GM12878 (cell line): Measurements from ENCODE around the gene ARMH1. TPM values are rescaled to one million over a fixed set of nuclear protein-coding genes. Genes with fewer than 3 reads are reported as not detected.

Experiments used
- ATAC-seq: fragments of 200-7000 bp; cut with Tn5 transposase; 3 replicates; pipeline ENCODE4 v1.9.1; 2020; ENCODE audit warnings: mild to moderate bottlenecking, moderate library complexity
- BruUV-seq: library from RNA; stranded (reverse); fragments of 400-500 nt; replicated peaks from 2 replicates; lab custom pipeline; 2021; lab: Mats Ljungman, UMichigan
- CTCF ChIA-PET: fragments of 300-600 bp; sonication (Branson Sonifier 250); formaldehyde crosslinking; extraction: SDS; loops from one replicate; lab custom pipeline; 2021; ENCODE audit warnings: inconsistent platforms; lab: Yijun Ruan, JAX
- POLR2A ChIA-PET: fragments of 350-600 bp; formaldehyde crosslinking; extraction: SDS; loops from one replicate; lab custom pipeline; 2021; ENCODE audit warnings: inconsistent platforms; lab: Charles Lee
- RAD21 ChIA-PET: fragments of 300-600 bp; sonication (Branson Sonifier 250); formaldehyde crosslinking; loops from one replicate; lab custom pipeline; 2023; ENCODE audit warnings: antibody characterized with exemption; ENCODE audit not compliant: unreplicated experiment; lab: Charles Lee
- SMC1A ChIA-PET: fragments of 300-600 bp; sonication (Branson Sonifier 250); formaldehyde crosslinking; loops from one replicate; lab custom pipeline; 2023; ENCODE audit not compliant: unreplicated experiment, uncharacterized antibody; lab: Charles Lee
- DNase-seq: peaks from one replicate; pipeline ENCODE4 v3.0.0-alpha.2; 2011; ENCODE audit warnings: low read depth, low spot score
- FAIRE-seq: peaks from 3 replicates; lab custom pipeline; 2011; peaks lifted over from hg19 to GRCh38; lab: Jason Lieb, UNC
- H2AFZ ChIP-seq: 2 replicates; pipeline ENCODE4 v1.6.0; 2011; ENCODE audit warnings: low read depth, low read length, control low read depth; ENCODE audit not compliant: control insufficient read depth
- H3K27ac ChIP-seq: 2 replicates; pipeline ENCODE4 v1.5.1; 2011; ENCODE audit warnings: control low read depth; ENCODE audit not compliant: control insufficient read depth, insufficient read depth
- H3K27me3 ChIP-seq, 2 experiments: replicated peaks in 1 of 2; 2 replicates each; pipeline versions ENCODE4 v1.6.0 to v1.6.1; 2011; ENCODE audit warnings: low read length in 1 of 2; ENCODE audit not compliant: control insufficient read depth in 2 of 2, insufficient read depth in 2 of 2
- H3K36me3 ChIP-seq, 2 experiments: 2 replicates each; pipeline ENCODE4 v1.5.1; 2011; ENCODE audit warnings: low read length in 1 of 2; ENCODE audit not compliant: control insufficient read depth in 2 of 2, insufficient read depth in 2 of 2
- H3K4me1 ChIP-seq: 2 replicates; pipeline ENCODE4 v1.6.1; 2011; ENCODE audit warnings: mild to moderate bottlenecking, low read length, moderate library complexity, mixed read lengths; ENCODE audit not compliant: control insufficient read depth, insufficient read depth
- H3K4me2 ChIP-seq: 2 replicates; pipeline ENCODE4 v1.6.0; 2011; ENCODE audit warnings: control low read depth; ENCODE audit not compliant: control insufficient read depth, insufficient read depth
- H3K4me3 ChIP-seq: fragments of 200-600 bp; sonication (generic); 2 replicates; pipeline ENCODE4 v1.5.1; 2016
- H3K79me2 ChIP-seq: 2 replicates; pipeline ENCODE4 v1.6.0; 2011; ENCODE audit warnings: low read length; ENCODE audit not compliant: control insufficient read depth, insufficient read depth
- H3K9ac ChIP-seq: 2 replicates; pipeline ENCODE4 v1.8.0; 2011; ENCODE audit warnings: low read length, control low read depth, mixed read lengths; ENCODE audit not compliant: control insufficient read depth, insufficient read depth
- H3K9me3 ChIP-seq: replicated peaks from 3 replicates; pipeline ENCODE4 v1.5.1; 2011; ENCODE audit warnings: mild to moderate bottlenecking, low read length; ENCODE audit not compliant: control insufficient read depth, insufficient read depth
- H4K20me1 ChIP-seq: 2 replicates; pipeline ENCODE4 v1.6.0; 2011; ENCODE audit not compliant: control insufficient read depth, insufficient read depth
- BCL11A ChIP-seq: IDR thresholded peaks from 2 replicates; pipeline ENCODE4 v1.6.1; 2011; ENCODE audit warnings: low read depth, low read length
- BMI1 ChIP-seq: fragments of 450-650 bp; IDR thresholded peaks from 2 replicates; pipeline ENCODE4 v1.6.1; 2016; ENCODE audit warnings: mild to moderate bottlenecking, moderate library complexity, borderline replicate concordance
- CBFB ChIP-seq: IDR thresholded peaks from 2 replicates; pipeline ENCODE4 v1.6.1; 2016; ENCODE audit warnings: antibody characterized with exemption, low read depth
- CBX3 ChIP-seq: fragments of 200-600 bp; sonication (generic); IDR thresholded peaks from 2 replicates; pipeline ENCODE4 v1.6.1; 2016; ENCODE audit warnings: low read depth, borderline replicate concordance
- CBX5 ChIP-seq: sonication (generic); IDR thresholded peaks from 2 replicates; pipeline ENCODE4 v1.6.1; 2016; ENCODE audit warnings: low read depth, moderate library complexity, mild to moderate bottlenecking, inconsistent platforms
- MTA3 ChIP-seq: IDR thresholded peaks from 2 replicates; pipeline ENCODE4 v1.6.1; 2012; ENCODE audit warnings: low read length, inconsistent platforms, borderline replicate concordance
- NR2C2 ChIP-seq: IDR thresholded peaks from 2 replicates; pipeline ENCODE4 v1.6.1; 2011; ENCODE audit warnings: borderline replicate concordance, low read depth; ENCODE audit not compliant: control insufficient read depth, insufficient read length
- RCOR1 ChIP-seq: conservative IDR thresholded peaks from 2 replicates; pipeline ENCODE4 v1.6.1; 2012; ENCODE audit warnings: low read depth, low read length, improper control_type of control experiment
- RFX5 ChIP-seq: IDR thresholded peaks from 2 replicates; pipeline ENCODE4 v1.6.1; 2011; ENCODE audit warnings: low read depth, low read length, improper control_type of control experiment
- SIN3A ChIP-seq: IDR thresholded peaks from 2 replicates; pipeline ENCODE4 v1.6.1; 2012; ENCODE audit warnings: low read depth, low read length, improper control_type of control experiment
- SREBF2 ChIP-seq: IDR thresholded peaks from 2 replicates; pipeline ENCODE4 v1.6.1; 2012; ENCODE audit warnings: mild to moderate bottlenecking, low read length
- SUZ12 ChIP-seq: fragments of 200-600 bp; sonication (generic); IDR thresholded peaks from one replicate; pipeline ENCODE4 v1.6.1; 2018; ENCODE audit warnings: antibody characterized with exemption, mild to moderate bottlenecking; ENCODE audit not compliant: unreplicated experiment
- TCF12 ChIP-seq: IDR thresholded peaks from 2 replicates; pipeline ENCODE4 v1.6.1; 2011; ENCODE audit warnings: low read depth, mild to moderate bottlenecking, low read length
- TCF3 ChIP-seq: IDR thresholded peaks from 2 replicates; pipeline ENCODE4 v1.6.1; 2012; ENCODE audit warnings: low read depth, mild to moderate bottlenecking, low read length, borderline replicate concordance; ENCODE audit not compliant: insufficient read depth
- ZBTB33 ChIP-seq: fragments of 450-650 bp; IDR thresholded peaks from 2 replicates; pipeline ENCODE4 v1.6.1; 2017; ENCODE audit warnings: mild to moderate bottlenecking
- ZNF687 ChIP-seq: fragments of 450-650 bp; IDR thresholded peaks from 2 replicates; pipeline ENCODE4 v1.6.1; 2017; ENCODE audit warnings: mild to moderate bottlenecking, moderate library complexity
- WGBS: methylation state at CpG from one replicate; pipeline ENCODE4 v1.1.6; 2016; ENCODE audit warnings: low lambda C conversion rate; ENCODE audit not compliant: insufficient replicate concordance, insufficient coverage; ENCODE audit errors: missing lambda C conversion rate; 5-methylcytosine and 5-hydroxymethylcytosine counted together
- in situ Hi-C: fragments of 300-500 bp; cut with MboI; formaldehyde crosslinking; loops from 9 replicates; pipeline ENCODE4 v1.14.3; 2018; ENCODE audit warnings: mixed read lengths
- intact Hi-C: fragments of 100-400 bp; cut with micrococcal nuclease; formaldehyde crosslinking; loops from one replicate; pipeline ENCODE4 v1.14.2; 2022; ENCODE audit not compliant: unreplicated experiment
- polyA plus RNA-seq, 11 experiments: library from polyadenylated mRNA; depleted of rRNA in 4 of 11; unstranded in 6 of 11; stranded (reverse) in 5 of 11; fragments of >200 nt; fragmentation: Nextera tagmentation in 4 of 11; fragmentation: Illumina TruSeq in 1 of 11; extraction: Ambion mirVana in 4 of 11; extraction: Trizol in 1 of 11; gene quantifications; 1 replicate in 1 of 11; 2 replicates in 10 of 11; pipeline versions ENCODE4 v1.2.1 to v1.2.3, GENCODE V29; 2011 to 2016; ENCODE audit warnings: inconsistent platforms in 2 of 11, missing spikeins in 2 of 11, low read depth in 1 of 11
- total RNA-seq, 4 experiments: library from RNA; depleted of rRNA in 3 of 4; stranded (reverse); fragments of >200 nt in 3 of 4; fragmentation: Illumina TruSeq in 1 of 4; extraction: Trizol in 1 of 4; gene quantifications; 2 replicates each; pipeline versions ENCODE4 v1.2.1 to v1.2.3, GENCODE V29; 2013 to 2021
- TF ChIP-seq, protein P1 (sequence below): IDR thresholded peaks from 2 replicates; pipeline ENCODE4 v1.6.1; 2011; ENCODE audit warnings: borderline replicate concordance, low read depth, mild to moderate bottlenecking, moderate library complexity, mixed read lengths, low read length; ENCODE audit not compliant: insufficient read depth; ENCODE audit errors: extremely low read length

The ARMH1 gene
- total and polyA plus RNA-seq, 10 of the 15 experiments (the other 5 are each of a cell fraction or from before 2014, with no cell fraction given), result 0.93 to 43.9 (median 8.2) TPM

DNA sequence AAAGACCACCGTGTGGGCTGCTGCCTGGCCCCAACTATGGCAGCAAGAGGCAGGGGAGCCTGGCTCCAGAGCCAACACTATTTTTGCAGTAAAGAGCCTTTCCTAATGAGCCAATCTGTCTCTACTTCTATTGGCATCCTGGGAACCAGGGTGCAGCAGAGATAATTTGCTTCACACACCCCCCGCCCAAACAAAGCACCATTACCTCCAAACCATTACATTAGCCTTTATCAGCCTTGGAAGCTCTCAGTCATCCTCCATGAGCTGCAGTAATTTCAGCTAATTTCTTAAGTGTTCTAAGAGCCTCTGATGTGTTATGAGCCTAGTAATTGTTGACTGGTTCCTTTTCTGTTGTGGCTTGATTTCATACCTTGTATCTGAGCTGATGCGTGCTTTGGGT lies 21.6 kb downstream of the ARMH1 start:
- Histone ChIP-seq H3K9ac (no peak overlapping the region), H3K27me3 (no peaks in the 10 kb centered on the region), H3K4me3 (no peak overlapping the region), H3K4me1 (peaks cover 51% of the 10 kb centered on the region), H3K79me2 (no peaks in the 10 kb centered on the region), H2AFZ (no peak overlapping the region), H3K27ac (no peak overlapping the region), H3K36me3 (no peaks in the 10 kb centered on the region), H3K4me2 (no peak overlapping the region), H4K20me1 (no peaks in the 10 kb centered on the region), H3K9me3 (no peaks in the 10 kb centered on the region)
- RAD21 ChIA-PET, result interaction anchor here (0.7 to 2.1 kb wide), 8 partner anchors 11 to 87 kb away, joined by 3 to 9 read pairs (median 4); no protein-coding TSS in a partner anchor
- CTCF ChIA-PET, result interaction anchor here (0.6 to 5.3 kb wide), 19 partner anchors 11 to 752 kb away, joined by 3 to 30 read pairs (median 4); partner anchors contain the start of genes RNU5D-1 and TMEM53
- FAIRE-seq, result no peak
- POLR2A ChIA-PET, result interaction anchor here (0.7 to 3.5 kb wide), 8 partner anchors 10 to 88 kb away, joined by 3 to 12 read pairs (median 4); partner anchors contain the start of genes ARMH1 and TMEM53
- BruUV-seq, result no TSS peak
- in situ Hi-C loops (no loop called here), intact Hi-C loops (no loop called here)
- DNase-seq, result no peak
- SMC1A ChIA-PET, result interaction anchor here (0.7 to 8.8 kb wide), 11 partner anchors 9 to 25 kb away, joined by 3 to 76 read pairs (median 6); partner anchors contain the start of genes ARMH1 and TMEM53
- WGBS, result 93% methylated on average over 3 of the region's 3 CpGs
- no peak for ATAC-seq
- TF ChIP-seq SIN3A, result no peak
- TF ChIP-seq CBX3, result no peak
- no peak for TF ChIP-seq ZNF687
- no peak for TF ChIP-seq BCL11A
- no peak for TF ChIP-seq TCF3
- TF ChIP-seq, protein P1, sequence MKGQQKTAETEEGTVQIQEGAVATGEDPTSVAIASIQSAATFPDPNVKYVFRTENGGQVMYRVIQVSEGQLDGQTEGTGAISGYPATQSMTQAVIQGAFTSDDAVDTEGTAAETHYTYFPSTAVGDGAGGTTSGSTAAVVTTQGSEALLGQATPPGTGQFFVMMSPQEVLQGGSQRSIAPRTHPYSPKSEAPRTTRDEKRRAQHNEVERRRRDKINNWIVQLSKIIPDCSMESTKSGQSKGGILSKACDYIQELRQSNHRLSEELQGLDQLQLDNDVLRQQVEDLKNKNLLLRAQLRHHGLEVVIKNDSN, result no peak
- TF ChIP-seq RFX5, result no peak
- no peak for TF ChIP-seq SUZ12
- no peak for TF ChIP-seq CBX5
- TF ChIP-seq TCF12, result no peak
- TF ChIP-seq NR2C2, result no peak
- no peak for TF ChIP-seq CBFB
- TF ChIP-seq RCOR1, result no peak
- no peak for TF ChIP-seq SREBF2
- TF ChIP-seq ZBTB33, result no peak
- no peak for TF ChIP-seq BMI1
- TF ChIP-seq MTA3, result no peak
